NCI-H1694 treated with DMSO at 0.1 percent for 48 hours (cell line): ENCODE measurements around the gene SMARCA1.
"Not testable (repeated sequence)": the region's sequence is repeated elsewhere in the genome, so short reads cannot be mapped to it uniquely, and the experiment has no call there.

Experiments
- DNase-seq: peaks from one replicate; lab custom pipeline; 2025; lab: John Stamatoyannopoulos, UW

The SMARCA1 gene, protein sequence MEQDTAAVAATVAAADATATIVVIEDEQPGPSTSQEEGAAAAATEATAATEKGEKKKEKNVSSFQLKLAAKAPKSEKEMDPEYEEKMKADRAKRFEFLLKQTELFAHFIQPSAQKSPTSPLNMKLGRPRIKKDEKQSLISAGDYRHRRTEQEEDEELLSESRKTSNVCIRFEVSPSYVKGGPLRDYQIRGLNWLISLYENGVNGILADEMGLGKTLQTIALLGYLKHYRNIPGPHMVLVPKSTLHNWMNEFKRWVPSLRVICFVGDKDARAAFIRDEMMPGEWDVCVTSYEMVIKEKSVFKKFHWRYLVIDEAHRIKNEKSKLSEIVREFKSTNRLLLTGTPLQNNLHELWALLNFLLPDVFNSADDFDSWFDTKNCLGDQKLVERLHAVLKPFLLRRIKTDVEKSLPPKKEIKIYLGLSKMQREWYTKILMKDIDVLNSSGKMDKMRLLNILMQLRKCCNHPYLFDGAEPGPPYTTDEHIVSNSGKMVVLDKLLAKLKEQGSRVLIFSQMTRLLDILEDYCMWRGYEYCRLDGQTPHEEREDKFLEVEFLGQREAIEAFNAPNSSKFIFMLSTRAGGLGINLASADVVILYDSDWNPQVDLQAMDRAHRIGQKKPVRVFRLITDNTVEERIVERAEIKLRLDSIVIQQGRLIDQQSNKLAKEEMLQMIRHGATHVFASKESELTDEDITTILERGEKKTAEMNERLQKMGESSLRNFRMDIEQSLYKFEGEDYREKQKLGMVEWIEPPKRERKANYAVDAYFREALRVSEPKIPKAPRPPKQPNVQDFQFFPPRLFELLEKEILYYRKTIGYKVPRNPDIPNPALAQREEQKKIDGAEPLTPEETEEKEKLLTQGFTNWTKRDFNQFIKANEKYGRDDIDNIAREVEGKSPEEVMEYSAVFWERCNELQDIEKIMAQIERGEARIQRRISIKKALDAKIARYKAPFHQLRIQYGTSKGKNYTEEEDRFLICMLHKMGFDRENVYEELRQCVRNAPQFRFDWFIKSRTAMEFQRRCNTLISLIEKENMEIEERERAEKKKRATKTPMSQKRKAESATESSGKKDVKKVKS

DNA sequence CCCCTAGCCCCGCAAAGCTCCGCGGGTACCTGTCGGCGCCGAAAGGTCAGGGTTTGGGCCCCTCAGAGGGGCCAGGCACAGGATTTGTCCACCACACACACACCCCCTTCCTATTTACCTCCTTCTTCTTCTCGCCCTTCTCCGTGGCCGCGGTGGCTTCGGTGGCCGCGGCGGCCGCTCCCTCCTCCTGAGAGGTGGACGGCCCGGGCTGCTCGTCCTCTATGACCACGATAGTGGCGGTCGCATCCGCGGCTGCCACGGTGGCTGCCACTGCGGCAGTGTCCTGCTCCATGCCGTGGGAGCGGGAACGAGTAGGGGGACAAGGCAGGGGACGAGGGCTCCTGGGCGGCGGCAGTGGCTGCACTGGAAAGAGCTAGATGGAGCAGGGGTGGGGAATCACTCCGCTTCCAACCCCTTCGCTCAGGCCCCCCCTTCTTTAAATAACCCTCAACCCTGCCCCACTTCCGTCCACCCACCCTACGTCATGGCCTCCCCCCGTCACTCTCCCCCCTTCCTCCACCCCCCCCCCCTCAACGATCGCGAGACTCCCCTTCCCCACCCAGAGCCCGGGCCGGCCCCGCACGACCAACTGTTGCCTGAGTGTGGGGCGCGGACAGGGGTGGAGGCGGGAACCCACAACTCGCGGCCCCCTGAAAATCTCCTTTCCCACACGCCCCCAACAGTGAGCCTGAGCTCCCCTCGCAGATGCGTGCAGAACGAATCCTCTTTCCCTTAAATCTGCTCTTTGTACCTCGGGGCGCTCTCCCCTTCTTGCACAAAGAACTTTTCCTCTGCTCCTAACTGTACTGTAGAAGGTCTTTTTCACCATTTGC, at the start of gene SMARCA1:
TSS of gene SMARCA1 (minus strand) at position 412 of the 833 bp plus-strand sequence. CDS start at position 292, 120 bp downstream.
- DNase-seq: no peak

DNA sequence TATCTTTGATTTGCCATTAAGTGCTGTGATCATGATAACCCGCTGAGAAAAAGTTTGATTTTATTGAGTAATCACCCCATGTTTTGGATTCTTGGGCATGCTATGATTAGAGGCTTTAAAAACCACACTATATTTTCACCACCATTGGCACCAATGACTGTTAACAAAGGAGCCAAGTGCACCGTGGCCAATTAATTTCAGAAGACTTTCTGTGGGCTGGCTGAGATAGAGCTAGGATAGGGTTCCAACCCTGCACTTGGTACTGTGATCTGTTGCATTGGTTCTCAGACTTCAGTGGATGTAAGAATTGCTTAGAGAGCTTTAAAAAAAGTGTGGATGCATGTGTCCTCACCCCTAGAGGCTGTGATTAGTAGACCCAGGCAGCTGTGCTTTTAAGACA, 49.1 kb upstream of the SMARCA1 start:
- DNase-seq: no peak

DNA sequence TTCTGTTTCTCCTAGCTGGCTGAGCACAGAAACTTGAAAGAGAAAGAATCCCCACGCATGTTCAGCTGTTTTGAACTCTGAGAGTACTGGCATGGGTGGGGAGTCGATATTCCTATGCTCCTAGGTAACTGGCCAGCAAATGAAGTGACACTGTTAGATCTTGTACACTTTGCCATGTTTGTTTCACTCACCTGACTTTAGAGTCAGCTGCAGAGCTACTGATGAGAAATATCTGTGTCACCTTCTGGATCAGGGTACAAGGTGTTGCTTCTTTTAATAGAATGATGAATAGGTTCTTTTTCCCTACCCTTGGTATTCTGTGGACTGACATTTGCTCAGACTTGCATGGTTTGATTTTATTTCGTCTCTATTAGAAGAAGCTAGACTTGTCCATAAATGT, 45.1 kb upstream of the SMARCA1 start:
- DNase-seq: no peak

DNA sequence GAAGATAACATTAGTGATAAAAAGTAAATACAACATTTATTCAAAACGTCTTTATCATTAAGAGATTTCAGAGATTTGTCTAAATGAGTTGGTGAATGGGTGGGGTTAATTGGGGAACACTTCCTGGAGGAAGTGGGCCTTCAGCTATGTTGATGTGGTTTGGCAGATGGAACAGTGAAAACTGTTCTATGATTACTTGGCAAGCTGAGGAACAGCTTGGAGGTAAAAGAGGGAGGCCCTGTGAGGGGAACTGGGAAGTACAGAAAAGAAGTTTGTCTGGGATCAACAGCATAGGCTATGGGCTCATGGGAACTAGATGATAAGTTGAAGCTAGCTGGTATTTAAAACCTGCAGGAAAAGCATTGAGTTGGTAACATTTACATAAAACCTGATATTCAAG, 42.8 kb upstream of the SMARCA1 start:
- DNase-seq: no peak

DNA sequence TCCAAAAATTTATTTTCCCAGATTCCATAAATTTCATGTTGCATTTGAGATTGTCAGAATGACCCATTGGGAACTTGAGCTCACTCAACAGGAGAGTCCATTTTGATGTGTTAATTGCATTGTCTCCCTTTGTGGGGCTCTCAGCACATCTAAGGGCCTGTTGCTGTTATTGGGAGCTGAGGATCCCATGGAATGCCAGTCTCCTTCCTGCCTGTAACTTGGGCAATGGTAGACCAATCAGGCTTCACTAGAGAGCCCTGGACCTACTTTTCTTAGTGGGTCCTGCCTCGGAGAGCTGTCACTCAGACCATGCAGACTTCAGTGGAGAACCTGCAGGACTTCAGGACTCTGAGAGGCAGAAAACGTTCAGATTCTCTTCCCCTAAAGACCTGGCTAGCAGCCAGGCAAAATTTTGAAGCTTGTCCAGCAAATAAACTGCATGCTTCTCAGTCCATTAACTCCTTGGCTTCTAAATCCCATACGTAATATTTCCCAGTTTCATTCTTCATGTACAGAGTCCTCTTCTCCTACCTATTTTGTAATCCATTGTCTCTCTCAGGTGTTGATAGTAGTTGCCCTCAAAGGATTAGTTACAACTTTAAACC, 41.9 kb upstream of the SMARCA1 start:
- DNase-seq: no peak

DNA sequence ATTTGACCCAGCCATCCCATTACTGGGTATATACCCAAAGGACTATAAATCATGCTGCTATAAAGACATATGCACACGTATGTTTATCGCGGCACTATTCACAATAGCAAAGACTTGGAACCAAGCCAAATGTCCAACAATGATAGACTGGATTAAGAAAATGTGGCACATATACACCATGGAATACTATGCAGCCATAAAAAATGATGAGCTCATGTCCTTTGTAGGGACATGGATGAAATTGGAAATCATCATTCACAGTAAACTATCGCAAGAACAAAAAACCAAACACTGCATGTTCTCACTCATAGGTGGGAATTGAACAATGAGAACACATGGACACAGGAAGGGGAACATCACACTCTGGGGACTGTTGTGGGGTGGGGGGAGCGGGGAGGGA, 41.1 kb upstream of the SMARCA1 start:
- DNase-seq: not testable (repeated sequence)

DNA sequence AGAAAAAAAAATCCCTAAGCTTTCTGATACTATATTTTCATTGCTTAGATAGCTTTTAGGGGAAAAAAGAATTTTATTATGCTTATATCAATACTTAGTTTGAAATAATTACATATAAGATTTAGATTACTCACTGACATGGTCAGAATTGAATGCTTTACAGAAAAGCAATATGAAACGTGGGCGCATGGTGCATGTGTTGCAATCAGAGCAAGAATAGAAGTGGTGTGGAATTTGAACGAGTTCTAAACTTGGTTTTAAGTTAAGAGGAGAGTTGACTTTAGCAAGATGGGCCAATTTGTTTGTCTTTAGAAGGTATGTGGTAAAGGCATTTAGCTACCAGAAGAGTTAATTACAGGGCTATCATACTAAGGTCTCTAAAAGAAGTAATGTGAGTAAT, 38.2 kb upstream of the SMARCA1 start:
- no peak for DNase-seq

DNA sequence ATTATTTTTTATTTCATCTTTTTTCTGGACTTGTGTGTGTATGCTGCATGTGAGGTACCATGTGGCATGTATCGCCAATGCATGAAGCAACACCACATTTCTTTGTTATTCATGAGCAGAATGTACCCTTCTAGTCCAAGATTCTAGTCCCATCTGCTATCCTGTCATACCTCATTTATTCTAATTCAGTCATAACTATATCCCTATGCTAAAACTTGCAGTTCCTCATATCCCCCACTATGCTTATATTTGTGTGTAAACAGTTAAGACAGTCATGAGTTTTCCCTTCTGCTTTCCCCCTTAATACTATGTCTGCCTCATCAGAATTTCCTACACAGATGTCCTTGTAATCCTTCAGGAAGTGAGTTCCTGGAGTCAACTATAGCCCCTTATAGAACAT, 36.5 kb upstream of the SMARCA1 start:
- no peak for DNase-seq

DNA sequence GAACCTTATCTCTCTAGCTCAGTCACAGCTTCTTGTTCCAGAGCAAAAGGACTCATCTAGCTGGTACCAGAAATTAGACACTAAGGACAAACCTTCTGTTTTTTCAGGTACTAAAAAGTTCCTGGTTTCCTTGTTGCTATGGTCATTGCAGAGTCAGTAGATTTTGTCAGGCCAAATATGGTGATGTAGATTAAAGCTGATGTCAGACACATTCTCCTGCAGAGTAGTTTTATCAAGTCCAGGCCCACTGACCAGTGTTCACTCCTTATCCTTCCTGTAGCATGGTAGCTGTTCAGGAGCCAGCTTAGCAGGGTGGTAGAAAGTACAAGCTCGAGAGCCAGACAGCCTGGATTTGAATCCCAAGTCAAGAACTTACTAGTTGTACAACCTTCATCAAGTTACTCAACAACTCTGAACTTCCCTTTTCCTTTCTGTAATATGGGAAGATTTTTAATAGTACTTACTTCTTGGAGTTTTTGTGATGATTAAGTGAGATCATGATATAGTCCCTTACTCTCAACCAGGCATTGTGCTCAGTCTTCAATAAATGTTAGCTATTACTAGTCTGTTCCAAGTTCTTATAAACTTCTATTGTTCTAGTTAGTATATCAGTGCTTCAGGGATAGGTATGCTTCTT, 34.7 kb upstream of the SMARCA1 start:
- no peak for DNase-seq

DNA sequence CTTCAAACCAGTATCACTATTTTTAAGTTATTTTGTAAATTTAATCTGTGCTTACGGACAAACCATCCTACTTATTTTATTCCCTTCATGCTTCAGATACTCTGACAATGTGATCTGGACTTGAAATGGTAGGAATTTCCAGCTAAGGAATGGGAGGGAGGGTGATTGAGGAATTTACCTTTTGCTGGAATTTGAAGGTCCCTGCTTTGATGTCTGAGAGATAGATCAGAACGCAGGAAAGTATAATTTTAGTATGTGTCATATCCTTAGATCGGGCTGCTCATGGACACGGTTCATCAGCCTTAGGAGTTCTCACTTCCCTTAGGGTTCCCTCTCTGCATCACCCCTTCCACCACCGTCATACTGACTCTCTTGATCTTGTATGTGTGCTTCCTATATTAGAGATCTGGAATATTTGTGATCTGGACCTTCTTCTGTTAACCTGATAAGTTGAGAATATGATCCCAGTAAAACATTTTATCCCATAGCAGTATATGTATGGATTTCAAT, 33.6 kb upstream of the SMARCA1 start:
- no peak for DNase-seq

DNA sequence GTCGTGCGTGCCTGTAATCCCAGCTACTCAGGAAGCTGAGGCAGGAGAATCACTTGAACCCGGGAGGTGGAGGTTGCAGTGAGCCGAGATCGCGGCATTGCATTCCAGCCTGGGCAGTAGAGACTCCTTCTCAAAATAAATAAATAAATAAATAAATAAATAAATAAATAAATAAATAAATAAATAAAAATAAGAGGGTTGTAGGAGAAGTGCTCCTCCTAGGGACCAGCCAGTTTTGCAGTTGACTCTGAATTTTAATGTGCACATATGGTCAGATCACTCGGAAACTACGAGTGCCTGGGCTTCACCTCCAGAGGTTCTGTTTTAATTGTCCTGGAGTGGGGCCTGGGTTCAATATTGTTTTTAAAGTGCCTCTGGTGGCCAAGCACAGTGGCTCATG, 31.5 kb upstream of the SMARCA1 start:
- DNase-seq: not testable (repeated sequence)

DNA sequence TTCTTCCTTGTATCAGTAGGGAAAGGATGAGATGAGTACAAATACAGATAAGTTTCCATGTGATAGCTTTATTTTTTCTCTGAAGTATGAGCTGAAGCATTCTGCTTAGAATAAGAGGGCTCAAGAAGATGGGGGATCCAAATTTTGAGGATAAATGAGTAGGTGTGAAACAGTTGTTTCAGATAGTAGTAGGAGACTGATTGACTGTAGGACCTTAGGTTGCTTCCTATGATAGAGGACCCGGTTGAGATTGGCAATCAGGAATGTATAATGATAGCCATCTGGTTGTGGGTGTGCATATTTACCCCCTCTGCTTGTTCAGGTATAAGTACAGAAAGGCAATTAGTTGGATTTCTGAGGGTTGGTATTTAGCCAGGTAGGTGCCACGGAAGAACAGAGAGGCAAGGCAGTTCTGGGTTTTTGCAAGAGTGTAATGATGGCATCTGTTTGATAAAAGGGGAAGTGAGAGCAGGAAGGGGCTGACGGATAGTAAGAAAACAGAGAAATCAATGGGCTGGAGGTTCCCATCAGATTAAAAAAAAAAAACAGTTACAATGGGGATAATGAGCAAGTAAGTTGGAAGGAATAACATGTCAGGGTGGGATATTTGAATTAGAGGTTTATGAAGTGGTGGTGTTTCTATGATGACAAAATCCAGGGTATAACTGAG, 30.5 kb upstream of the SMARCA1 start:
- no peak for DNase-seq

DNA sequence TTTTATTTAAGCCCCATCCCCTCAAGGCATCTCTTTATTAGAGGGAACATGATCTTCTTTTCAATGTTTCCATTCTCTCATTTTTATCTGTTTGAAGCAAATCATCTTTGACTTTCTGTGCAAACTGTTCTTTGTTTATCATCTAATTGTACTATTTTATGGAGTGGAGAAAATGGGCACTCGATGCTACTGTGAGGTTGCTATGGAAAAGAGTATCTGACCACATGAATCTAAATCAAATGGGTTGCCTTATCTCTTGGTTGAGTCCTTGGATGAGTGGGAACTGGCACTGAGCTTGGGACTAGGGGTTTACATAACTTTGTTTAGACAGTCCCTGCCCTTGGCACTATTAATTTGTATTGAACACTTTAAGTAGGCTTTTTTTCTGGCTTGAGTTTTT, 25.8 kb upstream of the SMARCA1 start:
- DNase-seq: no peak

DNA sequence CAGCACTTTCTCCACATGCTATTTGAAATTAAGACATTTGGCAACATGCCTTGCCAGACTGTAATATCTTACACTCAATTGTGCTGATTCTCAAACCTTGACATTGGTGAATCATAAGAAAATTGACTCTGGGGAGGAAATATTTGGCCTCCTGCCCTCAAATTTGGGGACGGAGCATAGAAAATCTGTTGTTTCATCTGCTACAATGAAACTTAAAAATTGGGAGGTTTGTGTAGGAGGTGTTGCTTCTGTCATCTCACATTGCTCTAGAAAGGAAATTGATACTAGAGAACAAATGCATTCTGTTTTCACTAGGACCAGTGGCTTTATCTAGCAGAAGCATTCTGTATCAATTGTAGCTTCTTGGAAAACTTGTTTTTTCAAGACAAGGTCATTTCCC, 22.1 kb upstream of the SMARCA1 start:
- no peak for DNase-seq

DNA sequence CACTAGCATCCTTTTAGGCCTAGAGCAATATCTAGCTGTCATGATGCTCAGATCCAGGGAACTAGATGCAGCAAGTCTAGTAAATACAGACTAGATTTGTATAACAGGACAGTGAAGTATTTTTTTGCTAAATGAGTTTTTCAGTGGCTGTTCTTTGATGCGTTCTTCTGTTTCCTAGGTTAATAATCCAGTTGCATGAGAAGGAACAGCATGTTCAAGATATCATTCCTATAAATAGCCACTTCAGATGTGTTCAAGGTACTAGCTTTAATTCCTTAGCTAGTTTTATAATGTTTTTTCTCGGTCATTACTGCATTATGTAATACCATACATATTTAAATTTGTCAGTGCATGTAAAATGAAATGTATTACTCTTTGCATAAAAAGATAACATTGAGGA, 21.5 kb upstream of the SMARCA1 start:
- DNase-seq: no peak

DNA sequence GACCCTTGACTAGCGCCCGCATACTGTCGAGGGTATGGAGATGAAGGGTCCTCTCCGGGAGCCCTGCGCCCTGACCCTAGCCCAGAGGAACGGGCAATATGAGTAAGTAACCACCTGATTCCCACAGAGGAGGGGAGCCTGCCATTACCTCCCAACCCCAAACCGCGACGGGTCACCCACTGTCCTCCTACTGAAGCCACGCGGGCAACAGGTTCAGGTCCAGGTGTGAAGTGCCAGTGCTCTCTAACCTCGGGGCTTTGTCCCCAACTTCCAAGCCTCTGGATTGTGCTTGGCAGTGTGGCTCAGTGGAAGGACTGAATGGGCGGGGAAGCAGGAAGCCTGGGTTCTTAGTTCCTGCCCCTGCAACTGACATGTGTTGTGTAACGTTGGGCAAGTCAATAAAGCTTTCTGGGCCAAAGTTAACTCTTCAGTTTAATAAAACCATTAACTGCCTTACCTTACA, 17.5 kb upstream of the SMARCA1 start:
- no peak for DNase-seq

DNA sequence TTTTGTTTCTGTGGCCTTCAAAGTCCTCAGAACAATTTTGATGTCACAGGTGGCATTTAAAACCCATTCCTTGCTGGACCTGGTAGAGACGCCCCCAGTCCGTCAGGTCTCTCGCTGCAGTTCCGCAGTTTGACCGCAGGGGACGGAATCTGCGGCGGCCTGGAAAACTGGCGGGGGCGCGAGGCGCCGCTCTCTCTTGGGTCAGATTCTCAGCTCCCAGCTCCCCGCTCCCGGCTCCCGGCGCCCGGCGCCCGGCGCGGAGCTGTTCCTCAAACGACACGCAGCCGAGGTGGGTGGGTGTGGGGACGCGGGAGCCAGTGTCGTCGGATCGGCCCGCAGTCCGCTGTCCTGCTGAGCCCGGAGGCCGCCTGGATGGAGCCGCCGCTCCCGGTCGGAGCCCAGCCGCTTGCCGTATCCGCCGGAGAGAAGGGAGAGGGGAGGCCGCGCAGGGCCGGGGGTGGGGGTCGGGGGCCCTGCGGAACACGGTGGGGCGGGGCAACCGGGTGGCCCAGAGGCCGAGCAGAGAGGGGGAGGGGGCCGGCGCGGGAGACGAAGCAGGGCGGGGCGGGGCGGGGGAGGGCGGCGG, 16.9 kb upstream of the SMARCA1 start, which contains the start of gene OCRL:
TSS of gene OCRL (plus strand) at position 192 of the 586 bp plus-strand sequence. CDS start at position 373, 181 bp downstream.
- DNase-seq: peak; percentile 34

DNA sequence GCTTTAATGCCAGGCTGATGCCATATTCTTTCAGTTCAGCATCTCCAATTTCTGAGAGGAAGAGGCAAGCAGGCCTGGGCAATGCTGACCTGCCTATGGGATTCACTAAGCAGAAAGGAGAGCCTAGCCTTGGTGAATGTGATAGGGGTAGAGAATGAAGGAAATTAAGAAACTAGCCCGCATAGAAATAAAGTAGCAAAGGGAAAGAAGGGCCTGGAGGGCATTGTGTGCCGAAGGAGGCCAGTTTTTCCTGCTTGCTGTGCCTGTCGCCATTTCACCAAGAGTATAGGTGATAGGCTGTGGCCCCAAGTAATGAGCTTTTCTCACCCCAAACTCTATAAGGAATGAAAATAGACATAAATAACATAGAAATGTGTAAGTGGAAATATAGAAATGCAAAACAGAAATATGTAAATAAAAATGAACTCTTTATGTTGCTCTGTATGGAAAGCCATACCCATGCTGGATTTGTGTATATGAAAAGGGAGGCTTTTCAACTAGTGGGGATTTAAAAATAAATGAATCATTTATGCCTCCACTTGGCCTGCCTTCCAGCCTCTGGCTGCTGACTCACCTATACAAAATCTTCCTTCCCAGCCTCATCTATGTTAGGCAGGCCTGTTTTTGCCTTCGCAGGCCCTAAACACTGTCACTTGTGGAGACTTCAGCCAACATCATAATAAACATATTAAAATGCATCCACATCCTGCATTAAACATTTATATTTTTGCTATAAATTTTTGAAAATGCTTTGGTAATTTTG, 11.7 kb upstream of the SMARCA1 start:
- no peak for DNase-seq

DNA sequence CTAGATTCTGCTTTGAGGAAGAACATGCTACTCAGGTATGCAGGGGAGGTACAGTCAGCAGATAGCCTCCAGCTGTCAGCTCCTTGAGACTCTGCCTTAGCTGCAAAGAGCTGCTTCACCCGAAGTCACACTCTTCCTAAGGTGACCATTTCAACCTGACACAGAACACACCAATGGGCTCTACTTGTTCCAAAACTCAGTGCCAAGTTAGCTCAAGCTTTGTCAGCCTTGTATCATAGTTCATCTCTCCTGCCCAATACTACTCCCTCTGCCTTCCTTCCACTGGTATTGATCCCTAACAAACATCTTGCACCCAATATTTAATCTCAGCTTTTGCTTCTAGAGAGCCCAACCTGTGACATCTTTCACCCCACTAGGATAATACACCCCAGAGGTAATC, 7.8 kb upstream of the SMARCA1 start:
- DNase-seq: no peak
